Fibroblast of lung (primary cell): ENCODE measurements around the gene TCERG1L.

Experiments used
- EZH2 ChIP-seq: IDR thresholded peaks from 2 replicates; pipeline ENCODE4 v1.5.1; 2012; ENCODE audit warnings: low read length, control low read depth, mild to moderate bottlenecking; ENCODE audit errors: missing control alignments
- TF ChIP-seq, protein P1 (sequence below), 2 donors: IDR thresholded peaks in 1 of 2; conservative IDR thresholded peaks in 1 of 2; 1 replicate in 1 of 2; 2 replicates in 1 of 2; pipeline ENCODE4 v1.5.1; 2011 to 2012; ENCODE audit warnings: low read length in 2 of 2, control low read depth in 1 of 2, inconsistent platforms in 1 of 2, low read depth in 1 of 2, mild to moderate bottlenecking in 1 of 2

DNA sequence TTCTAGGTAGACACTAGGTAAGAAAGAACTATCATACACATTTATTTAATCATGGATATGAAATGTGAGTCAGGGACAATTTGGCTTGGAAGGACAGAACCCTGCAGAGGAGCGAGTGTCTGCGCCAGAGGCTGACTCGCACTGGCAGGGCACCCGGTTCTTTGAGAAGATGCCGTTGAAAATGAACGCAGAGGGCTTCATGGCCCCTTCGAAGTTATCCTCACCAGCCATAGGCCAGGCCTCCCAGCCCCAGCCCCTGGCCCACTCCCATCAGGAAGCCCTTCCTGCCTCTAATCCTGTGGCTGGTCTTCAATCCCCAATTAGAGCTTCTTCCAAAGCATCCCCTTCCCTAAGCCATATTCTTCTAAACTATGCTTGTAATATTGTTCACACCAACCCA lies 239.8 kb downstream of the TCERG1L start:
- TF ChIP-seq, protein P1, sequence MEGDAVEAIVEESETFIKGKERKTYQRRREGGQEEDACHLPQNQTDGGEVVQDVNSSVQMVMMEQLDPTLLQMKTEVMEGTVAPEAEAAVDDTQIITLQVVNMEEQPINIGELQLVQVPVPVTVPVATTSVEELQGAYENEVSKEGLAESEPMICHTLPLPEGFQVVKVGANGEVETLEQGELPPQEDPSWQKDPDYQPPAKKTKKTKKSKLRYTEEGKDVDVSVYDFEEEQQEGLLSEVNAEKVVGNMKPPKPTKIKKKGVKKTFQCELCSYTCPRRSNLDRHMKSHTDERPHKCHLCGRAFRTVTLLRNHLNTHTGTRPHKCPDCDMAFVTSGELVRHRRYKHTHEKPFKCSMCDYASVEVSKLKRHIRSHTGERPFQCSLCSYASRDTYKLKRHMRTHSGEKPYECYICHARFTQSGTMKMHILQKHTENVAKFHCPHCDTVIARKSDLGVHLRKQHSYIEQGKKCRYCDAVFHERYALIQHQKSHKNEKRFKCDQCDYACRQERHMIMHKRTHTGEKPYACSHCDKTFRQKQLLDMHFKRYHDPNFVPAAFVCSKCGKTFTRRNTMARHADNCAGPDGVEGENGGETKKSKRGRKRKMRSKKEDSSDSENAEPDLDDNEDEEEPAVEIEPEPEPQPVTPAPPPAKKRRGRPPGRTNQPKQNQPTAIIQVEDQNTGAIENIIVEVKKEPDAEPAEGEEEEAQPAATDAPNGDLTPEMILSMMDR (conservative IDR thresholded peaks at IDR 0.05 in 1 of 2, IDR thresholded peaks at IDR 0.05 in 1 of 2; ENCODE audit: low read depth in 1 of 2, low read length in 2 of 2): no peak
- TF ChIP-seq EZH2: no peak
